ENCODE results near the gene KCTD7. TPM values are rescaled to one million over a fixed set of nuclear protein-coding genes. Genes with fewer than 3 reads are reported as not detected.
"Not testable (repeated sequence)": the region's sequence is repeated elsewhere in the genome, so short reads cannot be mapped to it uniquely, and the experiment has no call there.

KCTD7 gene
- polyA plus RNA-seq, 1 donor from 2014 or later, result 79.4 TPM

GRCh38 chr7:66594082-66594481, 34.6 kb upstream of the KCTD7 start:
- not testable (repeated sequence) for H3F3A ChIP-seq (ENCODE audit: insufficient read depth, low read length, poor library complexity, severe bottlenecking); H3K9me3 ChIP-seq (ENCODE audit: low read length); H3K9ac ChIP-seq (ENCODE audit: low read length); H3K27ac ChIP-seq (ENCODE audit: low read length); H3K4me3 ChIP-seq (ENCODE audit: low read length); H3K27me3 ChIP-seq (ENCODE audit: insufficient read depth, low read depth, low read length); H4K20me1 ChIP-seq (ENCODE audit: insufficient read depth); H3K4me2 ChIP-seq (ENCODE audit: low read length); H3K9me2 ChIP-seq (ENCODE audit: insufficient read depth, low read length); H2AFZ ChIP-seq (ENCODE audit: low read depth, low read length); H3K36me3 ChIP-seq (ENCODE audit: insufficient read depth, low read length)
- peaks cover 26% of the 10 kb centered on the region for H3K79me2 ChIP-seq (replicated peaks; ENCODE audit: insufficient read depth, low read length)

- Histone ChIP-seq H2AFZ (ENCODE audit: low read depth, low read length) (no peak overlapping the region), H3K9ac (ENCODE audit: low read length) (no peak overlapping the region), H3K27me3 (ENCODE audit: insufficient read depth, low read depth, low read length) (no peaks in the 10 kb centered on the region), H3K27ac (ENCODE audit: low read length) (no peak overlapping the region), H3K4me2 (ENCODE audit: low read length) (no peak overlapping the region), H3K36me3 (ENCODE audit: insufficient read depth, low read length) (no peaks in the 10 kb centered on the region), H3K4me3 (ENCODE audit: low read length) (no peak overlapping the region), H3K9me3 (ENCODE audit: low read length) (no peaks in the 10 kb centered on the region), H3K9me2 (ENCODE audit: insufficient read depth, low read length) (no peaks in the 10 kb centered on the region), H3K79me2 (replicated peaks; ENCODE audit: insufficient read depth, low read length) (no peaks in the 10 kb centered on the region), H3F3A (ENCODE audit: insufficient read depth, low read length, poor library complexity, severe bottlenecking) (no peaks in the 10 kb centered on the region), H4K20me1 (ENCODE audit: insufficient read depth) (no peaks in the 10 kb centered on the region)
- no peak for TF ChIP-seq EP300 (conservative IDR thresholded peaks at IDR 0.05; ENCODE audit: poor library complexity, severe bottlenecking)
These were observed 31.2 kb upstream of the KCTD7 start for GRCh38 chr7:66597461-66597860.

- no peaks in the 10 kb centered on the region for H3K36me3 ChIP-seq (ENCODE audit: insufficient read depth, low read length)
- H3K27me3 ChIP-seq (ENCODE audit: insufficient read depth, low read depth, low read length), result no peaks in the 10 kb centered on the region
- no peak overlapping the region for H3K4me2 ChIP-seq (ENCODE audit: low read length)
- H3K27ac ChIP-seq (ENCODE audit: low read length), result no peak overlapping the region
- H3K79me2 ChIP-seq (replicated peaks; ENCODE audit: insufficient read depth, low read length), result no peaks in the 10 kb centered on the region
- no peaks in the 10 kb centered on the region for H4K20me1 ChIP-seq (ENCODE audit: insufficient read depth)
- H3F3A ChIP-seq (ENCODE audit: insufficient read depth, low read length, poor library complexity, severe bottlenecking), result no peaks in the 10 kb centered on the region
- H3K9me2 ChIP-seq (ENCODE audit: insufficient read depth, low read length), result no peaks in the 10 kb centered on the region
- H3K9me3 ChIP-seq (ENCODE audit: low read length), result no peaks in the 10 kb centered on the region
- TF ChIP-seq REST (IDR thresholded peaks at IDR 0.05; ENCODE audit: borderline replicate concordance), result no peak
- TF ChIP-seq TAF1 (IDR thresholded peaks at IDR 0.05; ENCODE audit: low read depth), result no peak
- no peak for TF ChIP-seq EP300 (conservative IDR thresholded peaks at IDR 0.05; ENCODE audit: poor library complexity, severe bottlenecking)
- no peak for TF ChIP-seq MXI1 (conservative IDR thresholded peaks at IDR 0.05; ENCODE audit: poor library complexity, severe bottlenecking)
- TF ChIP-seq RAD21 (conservative IDR thresholded peaks at IDR 0.05), result no peak
- TF ChIP-seq EZH2 (IDR thresholded peaks at IDR 0.05; ENCODE audit: borderline replicate concordance, insufficient read depth, low read length, poor library complexity, severe bottlenecking), result no peak
- TF ChIP-seq SMC3 (conservative IDR thresholded peaks at IDR 0.05; ENCODE audit: poor library complexity), result no peak
- TF ChIP-seq CTCF (IDR thresholded peaks at IDR 0.05; ENCODE audit: poor library complexity, severe bottlenecking), result no peak
- no peak overlapping the region for H2AFZ ChIP-seq (ENCODE audit: low read depth, low read length)
- H3K4me3 ChIP-seq (ENCODE audit: low read length), result no peak overlapping the region
- no peak overlapping the region for H3K9ac ChIP-seq (ENCODE audit: low read length)
These were observed 26.5 kb upstream of the KCTD7 start for GRCh38 chr7:66602159-66602558.
